NT2/D1 (cell line): ENCODE data around the gene BECN2.

Source experiments
- SUZ12 ChIP-seq: IDR thresholded peaks from 2 replicates; pipeline ENCODE4 v1.6.1; 2011; ENCODE audit not compliant: insufficient read length, insufficient read depth; ENCODE audit errors: extremely low read depth
- YY1 ChIP-seq: IDR thresholded peaks from 2 replicates; pipeline ENCODE4 v1.6.1; 2011; ENCODE audit not compliant: insufficient read length, insufficient read depth
- ZNF274 ChIP-seq: IDR thresholded peaks from 2 replicates; pipeline ENCODE4 v1.6.1; 2011; ENCODE audit warnings: mild to moderate bottlenecking, low read depth, low read length

DNA sequence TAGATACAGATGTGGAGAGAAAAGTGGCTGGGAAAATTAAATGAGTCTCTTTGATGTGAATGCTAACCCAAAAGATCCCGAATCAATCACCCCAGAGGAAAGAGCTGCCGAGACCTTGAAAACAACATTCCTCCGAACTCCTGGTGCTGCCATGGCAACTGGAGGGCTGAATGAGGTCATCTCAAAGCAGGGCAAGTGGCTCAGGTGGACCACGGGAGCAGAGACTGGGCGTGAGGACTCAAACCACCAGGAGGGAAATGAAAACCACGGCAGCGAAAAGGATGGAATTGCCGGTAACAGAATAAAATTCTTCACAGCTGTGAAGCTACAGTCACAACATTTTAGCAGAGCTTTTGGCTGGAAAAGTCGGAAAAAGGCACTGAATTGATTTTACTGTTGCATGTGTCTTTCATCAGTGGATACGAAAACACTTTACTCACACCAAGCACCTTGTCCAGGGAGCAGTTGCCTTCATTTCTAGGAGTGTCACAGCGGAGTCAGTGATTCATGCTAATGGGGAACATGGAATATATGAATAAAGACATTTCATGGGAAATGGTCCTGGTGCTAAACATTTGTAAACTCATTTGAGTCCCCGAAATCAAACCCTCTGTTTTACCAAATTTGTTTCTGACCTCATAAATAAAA lies 23.2 kb upstream of the BECN2 start:
- TF ChIP-seq YY1 (no peak), ZNF274 (no peak), SUZ12 (no peak)
